Mucosa of descending colon (tissue), 3 donors: Measurements from ENCODE around the gene C19orf25. TPM values are rescaled to one million over a fixed set of nuclear protein-coding genes. Genes with fewer than 3 reads are reported as not detected.

Source experiments
- ATAC-seq: fragments of 200-7000 bp; cut with Tn5 transposase; one replicate; pipeline ENCODE4 v1.9.1; 2020; ENCODE audit warnings: mild to moderate bottlenecking, moderate library complexity
- DNase-seq, 3 donors: peaks; one replicate each; pipeline ENCODE4 v3.0.0-alpha.2; 2020
- H3K36me3 ChIP-seq: fragments of 200-600 bp; one replicate; pipeline ENCODE4 v1.8.0; 2021; ENCODE audit warnings: low read depth, mild to moderate bottlenecking
- H3K4me1 ChIP-seq: fragments of 200-600 bp; one replicate; pipeline ENCODE4 v1.8.0; 2021; ENCODE audit warnings: low read depth, mild to moderate bottlenecking
- H3K4me3 ChIP-seq: fragments of 200-600 bp; one replicate; pipeline ENCODE4 v1.8.0; 2021; ENCODE audit warnings: mild to moderate bottlenecking
- H3K9me3 ChIP-seq: fragments of 200-600 bp; one replicate; pipeline ENCODE4 v1.8.0; 2021; ENCODE audit warnings: mild to moderate bottlenecking
- intact Hi-C, 2 donors: fragments of 100-400 bp; cut with DNase I in 1 of 2; cut with micrococcal nuclease in 1 of 2; formaldehyde crosslinking; loops; one replicate each; pipeline versions ENCODE4 v1.11.0 to v1.11.1; 2022; cut with DNase I, micrococcal nuclease
- total RNA-seq, 3 donors: library from RNA; stranded (reverse); fragmentation: NEBNext Ultra II Directional in 2 of 3; extraction: Animal tissue kit (Norgen Biotek cat#: 25700) in 2 of 3; gene quantifications; one replicate each; pipeline versions ENCODE4 v1.2.1 to v1.2.4, GENCODE V29; 2021 to 2023
- TF ChIP-seq, protein P1 (sequence below): fragments of 200-600 bp; IDR thresholded peaks from one replicate; pipeline ENCODE4 v1.8.0; 2022; ENCODE audit warnings: antibody characterized with exemption, mild to moderate bottlenecking
- donor health status: DM: no; HTN: no; CAD: no; lungs with moderate emphysema.
- donor health status: DM: no; HTN: no; CAD: no.
- donor health status: DM: no; HTN: yes; CAD: no.

The C19orf25 gene
- total RNA-seq, 3 donors from 2014 or later: 36.7 to 48.9 (median 38.1) TPM

DNA sequence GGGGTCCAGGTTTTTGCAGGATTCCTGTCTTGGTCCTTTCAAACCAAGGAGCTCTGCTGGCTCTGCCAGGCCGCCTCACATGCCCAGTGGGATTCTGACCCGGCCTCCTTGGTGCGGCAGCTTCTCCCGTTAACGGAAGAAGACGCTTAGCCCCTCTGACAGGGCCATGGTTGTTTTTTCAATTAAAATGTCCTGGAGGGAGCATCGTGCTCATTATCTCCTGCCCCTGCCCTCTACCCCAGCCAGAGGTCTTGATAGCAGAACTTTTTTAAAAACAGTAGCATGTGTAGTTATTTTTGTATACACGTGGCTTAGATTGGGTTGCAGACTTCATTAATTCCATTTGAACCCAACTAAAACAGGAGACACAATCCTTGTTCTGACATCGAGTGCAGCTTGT lies 52.3 kb downstream of the C19orf25 start:
- H3K36me3 ChIP-seq: peaks cover 17% of the 10 kb centered on the region
- intact Hi-C loops: no loop called here
- no peaks in the 10 kb centered on the region for H3K4me1 ChIP-seq
- no peak for ATAC-seq
- H3K4me3 ChIP-seq: no peak overlapping the region
- no peak for DNase-seq
- TF ChIP-seq, protein P1, sequence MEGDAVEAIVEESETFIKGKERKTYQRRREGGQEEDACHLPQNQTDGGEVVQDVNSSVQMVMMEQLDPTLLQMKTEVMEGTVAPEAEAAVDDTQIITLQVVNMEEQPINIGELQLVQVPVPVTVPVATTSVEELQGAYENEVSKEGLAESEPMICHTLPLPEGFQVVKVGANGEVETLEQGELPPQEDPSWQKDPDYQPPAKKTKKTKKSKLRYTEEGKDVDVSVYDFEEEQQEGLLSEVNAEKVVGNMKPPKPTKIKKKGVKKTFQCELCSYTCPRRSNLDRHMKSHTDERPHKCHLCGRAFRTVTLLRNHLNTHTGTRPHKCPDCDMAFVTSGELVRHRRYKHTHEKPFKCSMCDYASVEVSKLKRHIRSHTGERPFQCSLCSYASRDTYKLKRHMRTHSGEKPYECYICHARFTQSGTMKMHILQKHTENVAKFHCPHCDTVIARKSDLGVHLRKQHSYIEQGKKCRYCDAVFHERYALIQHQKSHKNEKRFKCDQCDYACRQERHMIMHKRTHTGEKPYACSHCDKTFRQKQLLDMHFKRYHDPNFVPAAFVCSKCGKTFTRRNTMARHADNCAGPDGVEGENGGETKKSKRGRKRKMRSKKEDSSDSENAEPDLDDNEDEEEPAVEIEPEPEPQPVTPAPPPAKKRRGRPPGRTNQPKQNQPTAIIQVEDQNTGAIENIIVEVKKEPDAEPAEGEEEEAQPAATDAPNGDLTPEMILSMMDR: no peak
- no peaks in the 10 kb centered on the region for H3K9me3 ChIP-seq

- intact Hi-C loops: no loop called here
- DNase-seq (no peak), ATAC-seq (no peak)
- H3K4me3 ChIP-seq: no peak overlapping the region
- H3K9me3 ChIP-seq: no peaks in the 10 kb centered on the region
- H3K36me3 ChIP-seq: peaks cover 22% of the 10 kb centered on the region
- H3K4me1 ChIP-seq: no peaks in the 10 kb centered on the region
- TF ChIP-seq, protein P1: no peak
Observed at GRCh38 chr19:1425902-1426301, 53.1 kb downstream of the C19orf25 start.

DNA sequence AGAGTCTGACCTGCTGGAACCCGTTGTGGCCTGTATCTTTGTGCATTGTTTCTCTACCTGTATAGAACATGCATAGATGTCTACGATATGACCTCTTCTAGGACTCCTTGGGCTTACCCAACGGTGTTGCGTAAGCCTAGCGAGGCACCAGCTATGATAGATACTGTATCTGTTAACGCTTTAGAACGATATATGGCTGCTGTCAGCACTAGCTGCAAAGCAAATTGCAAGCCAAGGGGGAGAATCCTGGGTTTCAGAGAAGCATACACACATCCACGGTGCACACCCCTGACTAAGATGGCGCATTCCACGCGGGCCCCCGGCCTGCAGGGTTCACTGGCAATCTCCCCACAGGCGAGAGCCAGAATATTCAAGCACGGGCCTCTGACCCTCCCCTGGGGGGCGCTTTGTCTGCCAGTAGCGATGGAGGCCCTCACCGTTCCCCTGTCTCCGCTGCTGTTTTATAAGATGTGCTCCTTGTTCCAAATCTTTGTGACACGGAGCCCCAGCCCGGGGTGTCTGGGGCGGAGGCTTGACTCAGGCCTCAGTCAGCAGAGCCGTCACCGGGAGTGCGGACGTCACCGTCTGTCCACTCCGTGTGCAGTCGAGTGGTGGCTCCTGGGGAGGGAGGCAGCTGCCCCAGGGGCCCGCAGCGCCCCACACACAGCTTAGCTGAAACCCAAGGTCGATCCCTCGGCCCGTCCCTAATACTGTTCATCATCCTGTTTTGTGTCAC lies 53.7 kb downstream of the C19orf25 start:
- no peak for ATAC-seq
- intact Hi-C loops: no loop called here
- DNase-seq: no peak
- H3K4me3 ChIP-seq: no peak overlapping the region
- H3K36me3 ChIP-seq: peaks cover 21% of the 10 kb centered on the region
- TF ChIP-seq, protein P1: no peak
- H3K9me3 ChIP-seq: no peaks in the 10 kb centered on the region
- H3K4me1 ChIP-seq: no peaks in the 10 kb centered on the region

- peaks cover 18% of the 10 kb centered on the region for H3K36me3 ChIP-seq
- TF ChIP-seq, protein P1: no peak
- peak; percentile 64 for ATAC-seq
Observed at GRCh38 chr19:1424192-1424955, 54.6 kb downstream of the C19orf25 start.

DNA sequence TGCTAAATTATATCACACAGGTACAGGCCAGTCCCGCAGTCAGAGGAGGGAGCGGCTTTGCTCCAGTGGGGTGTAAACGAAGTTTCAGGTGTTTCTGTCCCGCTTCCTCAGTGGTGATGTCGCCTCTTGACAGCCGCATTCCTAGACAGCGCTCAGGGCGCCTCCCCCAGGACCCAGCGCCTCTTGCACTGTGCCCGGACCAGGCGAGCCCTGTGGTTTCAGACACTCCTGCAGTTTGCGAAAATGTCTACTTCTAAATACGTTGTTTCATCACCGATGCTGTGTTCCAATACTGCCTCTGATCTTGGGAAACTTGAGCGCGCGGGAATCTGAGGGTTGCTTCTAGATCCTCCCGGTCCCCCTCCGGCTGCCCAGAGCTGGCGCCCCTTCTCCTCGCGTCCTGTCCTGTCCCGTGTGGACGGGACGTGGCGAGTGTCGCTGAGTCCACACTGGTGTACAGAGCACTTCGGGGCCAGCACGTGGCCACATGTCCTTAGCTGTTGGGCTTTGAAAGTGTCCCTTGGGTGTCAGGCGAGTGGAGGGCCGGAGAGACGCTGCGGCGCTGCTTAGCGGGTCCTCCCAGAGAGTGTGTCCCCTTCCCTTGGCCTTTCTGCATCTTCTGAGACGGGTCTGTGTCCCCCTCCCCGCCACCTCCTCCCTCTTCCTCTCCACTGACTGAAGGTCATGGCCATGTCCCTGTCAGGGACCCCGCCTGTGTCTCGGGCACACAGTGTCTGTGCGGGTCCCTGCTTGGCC lies 55.4 kb downstream of the C19orf25 start:
- H3K36me3 ChIP-seq: peaks cover 18% of the 10 kb centered on the region
- peak; percentile 4 for ATAC-seq

More at GRCh38 chr19:1424192-1424955, 54.6 kb downstream of the C19orf25 start:
- no peak overlapping the region for H3K4me3 ChIP-seq
- no peaks in the 10 kb centered on the region for H3K9me3 ChIP-seq
- DNase-seq: peak in 1 of 3 donors; percentile 46
- intact Hi-C loops: no loop called here
- no peaks in the 10 kb centered on the region for H3K4me1 ChIP-seq

More for the DNA sequence above, 55.4 kb downstream of the C19orf25 start:
- Histone ChIP-seq H3K4me3 (no peak overlapping the region), H3K4me1 (no peaks in the 10 kb centered on the region), H3K9me3 (no peaks in the 10 kb centered on the region)
- intact Hi-C loops: no loop called here
- TF ChIP-seq, protein P1: no peak
- no peak for DNase-seq

Other genes starting within 250 kb of the C19orf25 start
- 1 to 10 TPM in 1 of 3 donors, under 1 TPM in 2; 0.29 to 1.2 (median 0.39) TPM for gene CBARP, start 241.2 kb downstream of the C19orf25 start, total RNA-seq
- 100 to 1,000 TPM; 302 to 391 (median 378) TPM for gene ATP5F1D, start 237.5 kb downstream of the C19orf25 start, total RNA-seq
- gene MIDN, start 230.6 kb downstream of the C19orf25 start, total RNA-seq: 100 to 1,000 TPM; 136 to 251 (median 213) TPM
- gene CIRBP, start 209.9 kb downstream of the C19orf25 start, total RNA-seq: 100 to 1,000 TPM; 281 to 507 (median 300) TPM
- 10 to 100 TPM; 34.2 to 40.1 (median 39.8) TPM for gene FAM174C, start 203.7 kb downstream of the C19orf25 start, total RNA-seq
- 10 to 100 TPM; 19.0 to 62.2 (median 61.7) TPM for gene EFNA2, start 193.3 kb downstream of the C19orf25 start, total RNA-seq
- 100 to 1,000 TPM; 118 to 160 (median 148) TPM for gene NDUFS7, start 95.3 kb downstream of the C19orf25 start, total RNA-seq
- gene GAMT, start 77.7 kb downstream of the C19orf25 start, total RNA-seq: 1 to 10 TPM; 1.6 to 7.0 (median 2.1) TPM
- 100 to 1,000 TPM; 117 to 123 (median 119) TPM for gene DAZAP1, start 71.6 kb downstream of the C19orf25 start, total RNA-seq
- 100 to 1,000 TPM; 748 to 897 (median 892) TPM for gene RPS15, start 40.8 kb downstream of the C19orf25 start, total RNA-seq
- gene APC2, start 29.1 kb downstream of the C19orf25 start, total RNA-seq: 1 to 10 TPM in 1 of 3 donors, under 1 TPM in 2; 0.23 to 5.9 (median 0.24) TPM
- gene PCSK4, start 11.1 kb upstream of the C19orf25 start, total RNA-seq: 1 to 10 TPM; 3.3 to 7.5 (median 4.9) TPM
- 1 to 10 TPM; 2.0 to 5.1 (median 4.5) TPM for gene REEP6, start 12.0 kb upstream of the C19orf25 start, total RNA-seq
- gene ADAMTSL5, start 33.8 kb upstream of the C19orf25 start, total RNA-seq: 1 to 10 TPM; 2.7 to 3.5 (median 3.3) TPM
- gene PLK5, start 44.9 kb upstream of the C19orf25 start, total RNA-seq: under 1 TPM in 1 of 3 donors, not detected in 2; 0.16 TPM
- gene MEX3D, start 89.1 kb upstream of the C19orf25 start, total RNA-seq: 10 to 100 TPM; 21.3 to 28.1 (median 21.5) TPM
- 10 to 100 TPM; 54.1 to 78.2 (median 54.2) TPM for gene MBD3, start 113.7 kb upstream of the C19orf25 start, total RNA-seq
- gene UQCR11, start 126.2 kb upstream of the C19orf25 start, total RNA-seq: 100 to 1,000 TPM; 265 to 301 (median 272) TPM
- gene TCF3, start 173.4 kb upstream of the C19orf25 start, total RNA-seq: 10 to 100 TPM; 54.4 to 57.7 (median 57.4) TPM